Neural progenitor cell (in vitro differentiated cells): ENCODE results near the gene GTF2IRD1. TPM values are rescaled to one million over a fixed set of nuclear protein-coding genes. Genes with fewer than 3 reads are reported as not detected.
"Not testable (repeated sequence)": the region's sequence is repeated elsewhere in the genome, so short reads cannot be mapped to it uniquely, and the experiment has no call there.

Source experiments
- DNase-seq: peaks from one replicate; pipeline ENCODE4 v3.0.0-alpha.2; 2016; ENCODE audit warnings: low spot score
- H2AFZ ChIP-seq: fragments of 200-600 bp; sonication (generic); replicated peaks from 2 replicates; pipeline ENCODE4 v1.6.1; 2016; ENCODE audit warnings: antibody characterized with exemption
- H3F3A ChIP-seq: fragments of 200-600 bp; sonication (generic); 2 replicates; pipeline ENCODE4 v1.6.1; 2016; ENCODE audit warnings: antibody characterized with exemption, low read depth
- H3K27ac ChIP-seq: fragments of 200-600 bp; sonication (generic); 2 replicates; pipeline ENCODE4 v1.5.1; 2016; ENCODE audit warnings: mild to moderate bottlenecking
- H3K27me3 ChIP-seq: fragments of 200-600 bp; sonication (generic); 2 replicates; pipeline ENCODE4 v1.6.1; 2016; ENCODE audit warnings: mild to moderate bottlenecking, moderate library complexity
- H3K36me3 ChIP-seq: fragments of 200-600 bp; sonication (generic); 2 replicates; pipeline ENCODE4 v1.5.1; 2016
- H3K4me1 ChIP-seq: fragments of 200-600 bp; sonication (generic); 2 replicates; pipeline ENCODE4 v1.6.1; 2016; ENCODE audit warnings: mixed run types
- H3K4me2 ChIP-seq: fragments of 200-600 bp; sonication (generic); 2 replicates; pipeline ENCODE4 v1.6.1; 2016
- H3K4me3 ChIP-seq: fragments of 200-600 bp; sonication (generic); 2 replicates; pipeline ENCODE4 v1.5.1; 2016
- H3K79me2 ChIP-seq: fragments of 200-600 bp; sonication (generic); 2 replicates; pipeline ENCODE4 v1.6.1; 2016; ENCODE audit warnings: low read depth
- H3K9ac ChIP-seq: fragments of 200-600 bp; sonication (generic); 2 replicates; pipeline ENCODE4 v1.6.1; 2016
- H3K9me3 ChIP-seq: fragments of 200-600 bp; sonication (generic); 2 replicates; pipeline ENCODE4 v1.5.1; 2016; ENCODE audit warnings: low read depth
- H4K20me1 ChIP-seq: fragments of 200-600 bp; sonication (generic); 2 replicates; pipeline ENCODE4 v1.6.1; 2016; ENCODE audit warnings: low read depth
- H3K27ac Mint-ChIP-seq: 3 replicates; pipeline ENCODE4 v1.8.0; 2021; ENCODE audit warnings: mixed read lengths
- H3K27me3 Mint-ChIP-seq: 2 replicates; pipeline ENCODE4 v1.8.0; 2022; ENCODE audit warnings: low read depth, mild to moderate bottlenecking, inconsistent platforms, moderate library complexity, mixed read lengths; ENCODE audit not compliant: insufficient read depth
- H3K36me3 Mint-ChIP-seq: 3 replicates; pipeline ENCODE4 v1.8.0; 2021; ENCODE audit warnings: mixed read lengths
- H3K4me1 Mint-ChIP-seq: 3 replicates; pipeline ENCODE4 v1.8.0; 2021; ENCODE audit warnings: mixed read lengths
- H3K4me3 Mint-ChIP-seq: 3 replicates; pipeline ENCODE4 v1.8.0; 2021; ENCODE audit warnings: mild to moderate bottlenecking, moderate library complexity, mixed read lengths
- H3K9me3 Mint-ChIP-seq: 3 replicates; pipeline ENCODE4 v1.8.0; 2020; ENCODE audit warnings: mixed read lengths
- CTCF ChIP-seq: fragments of 200-600 bp; sonication (generic); IDR thresholded peaks from 2 replicates; pipeline ENCODE4 v1.5.1; 2017; ENCODE audit warnings: antibody characterized with exemption, mild to moderate bottlenecking
- EZH2 ChIP-seq: fragments of 200-600 bp; sonication (generic); IDR thresholded peaks from 2 replicates; pipeline ENCODE4 v1.6.1; 2017; ENCODE audit warnings: antibody characterized with exemption, mild to moderate bottlenecking, moderate library complexity
- EZH2phosphoT487 ChIP-seq: fragments of 200-600 bp; sonication (generic); IDR thresholded peaks from 2 replicates; pipeline ENCODE4 v1.6.1; 2017; ENCODE audit warnings: antibody characterized with exemption
- total RNA-seq: library from RNA; depleted of rRNA; stranded (reverse); fragments of >200 nt; gene quantifications from 2 replicates; pipeline ENCODE4 v1.2.3, GENCODE V29; 2015; ENCODE audit warnings: low replicate concordance

GTF2IRD1 gene
- total RNA-seq, 1 donor from 2014 or later: 25.6 TPM

DNA sequence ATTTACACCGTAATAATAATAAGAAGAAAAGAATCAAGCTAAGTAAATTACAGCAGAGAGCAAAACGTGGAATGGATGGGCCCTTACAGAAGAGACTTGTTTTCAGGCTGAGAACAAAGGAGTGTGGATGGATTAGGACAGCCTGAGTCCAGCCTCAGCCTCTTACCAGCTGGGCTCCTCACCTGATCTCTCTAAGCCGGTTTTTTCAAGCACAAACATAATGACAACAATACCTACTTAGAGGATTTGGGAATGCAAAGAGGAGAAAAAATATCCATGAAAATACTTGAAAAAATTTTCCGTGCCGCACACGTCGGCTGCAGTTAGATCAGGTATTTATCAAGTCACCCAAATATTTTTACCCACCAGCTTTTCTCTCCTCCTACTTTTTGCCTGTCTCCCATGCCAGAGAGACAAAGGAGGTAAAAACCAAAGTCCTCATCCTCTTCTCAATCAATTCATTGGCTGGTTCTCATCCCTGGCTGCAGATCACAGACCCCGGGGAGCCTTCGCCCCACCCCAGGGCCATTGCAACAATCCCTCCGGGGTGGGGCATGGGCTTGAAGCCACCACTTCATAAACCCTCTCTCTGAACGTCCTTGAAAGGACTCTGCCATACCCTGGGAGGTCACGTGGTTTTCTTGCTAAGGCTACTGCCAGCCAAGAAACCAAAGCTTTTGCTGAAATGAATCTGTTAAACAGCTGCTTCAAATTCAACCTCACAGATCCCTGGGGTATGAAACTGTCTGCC lies 174.1 kb downstream of the GTF2IRD1 start:
- Histone ChIP-seq H3K9ac (peak overlapping the region; percentile 18), H4K20me1 (no peaks in the 10 kb centered on the region), H3K4me1 (peaks cover 16% of the 10 kb centered on the region), H3K4me3 (peak overlapping the region; percentile 18), H3K9me3 (no peaks in the 10 kb centered on the region), H3K27ac (peak overlapping the region; percentile 99), H3K4me2 (peak overlapping the region; percentile 74), H3F3A (peaks cover 36% of the 10 kb centered on the region), H3K27me3 (no peaks in the 10 kb centered on the region), H3K36me3 (no peaks in the 10 kb centered on the region), H3K79me2 (no peaks in the 10 kb centered on the region), H2AFZ (peak overlapping the region; percentile 13)
- Mint-ChIP-seq H3K27ac (peak overlapping the region; percentile 95), H3K4me1 (peaks cover 33% of the 10 kb centered on the region), H3K4me3 (peak overlapping the region; percentile 74), H3K27me3 (peaks cover 5% of the 10 kb centered on the region), H3K36me3 (no peaks in the 10 kb centered on the region), H3K9me3 (no peaks in the 10 kb centered on the region)
- TF ChIP-seq EZH2phosphoT487 (peak; percentile 66), EZH2 (no peak)
- peak; percentile 91 for DNase-seq

DNA sequence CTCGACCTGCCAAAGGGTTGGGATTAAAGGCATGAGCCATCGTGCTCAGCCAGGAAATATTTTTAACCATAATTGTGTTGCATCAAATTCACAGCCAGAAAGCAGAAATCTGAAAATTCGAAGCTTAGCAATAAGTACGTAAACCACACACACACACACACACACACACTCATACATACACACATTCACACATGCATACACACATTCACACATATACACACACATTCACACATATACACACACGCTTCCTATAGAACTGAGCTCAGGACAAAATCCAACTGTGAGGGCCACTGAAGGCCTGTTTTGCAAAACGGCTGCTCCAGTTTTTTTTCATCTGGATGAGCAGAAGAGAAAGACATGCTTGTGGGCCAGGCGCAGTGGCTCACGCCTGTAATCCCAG lies 178.8 kb downstream of the GTF2IRD1 start:
- H3K27me3 ChIP-seq: no peaks in the 10 kb centered on the region
- Mint-ChIP-seq H3K36me3 (no peaks in the 10 kb centered on the region), H3K4me3 (no peak overlapping the region), H3K27me3 (peaks cover 9% of the 10 kb centered on the region), H3K9me3 (no peaks in the 10 kb centered on the region), H3K27ac (peak overlapping the region; percentile 1), H3K4me1 (peaks cover 38% of the 10 kb centered on the region)
- H3F3A ChIP-seq: peaks cover 20% of the 10 kb centered on the region
- H4K20me1 ChIP-seq: no peaks in the 10 kb centered on the region
- H3K79me2 ChIP-seq: no peaks in the 10 kb centered on the region
- no peaks in the 10 kb centered on the region for H3K9me3 ChIP-seq
- H2AFZ ChIP-seq: no peak overlapping the region
- TF ChIP-seq CTCF: no peak
- no peak for TF ChIP-seq EZH2
- TF ChIP-seq EZH2phosphoT487: no peak
- H3K4me3 ChIP-seq: no peak overlapping the region
- no peak overlapping the region for H3K9ac ChIP-seq
- H3K27ac ChIP-seq: no peak overlapping the region
- no peak overlapping the region for H3K4me2 ChIP-seq
- no peak for DNase-seq
- H3K36me3 ChIP-seq: no peaks in the 10 kb centered on the region
- peaks cover 17% of the 10 kb centered on the region for H3K4me1 ChIP-seq

- TF ChIP-seq EZH2 (no peak), CTCF (no peak), EZH2phosphoT487 (no peak)
- H3K9me3 ChIP-seq: no peaks in the 10 kb centered on the region
- Mint-ChIP-seq H3K27me3 (peaks cover 9% of the 10 kb centered on the region), H3K4me3 (no peak overlapping the region), H3K9me3 (no peaks in the 10 kb centered on the region), H3K36me3 (no peaks in the 10 kb centered on the region), H3K27ac (no peak overlapping the region), H3K4me1 (peaks cover 29% of the 10 kb centered on the region)
- H3K27ac ChIP-seq: no peak overlapping the region
- H4K20me1 ChIP-seq: no peaks in the 10 kb centered on the region
- no peak overlapping the region for H3K9ac ChIP-seq
- DNase-seq: no peak
- H3K27me3 ChIP-seq: no peaks in the 10 kb centered on the region
- no peaks in the 10 kb centered on the region for H3K36me3 ChIP-seq
- no peaks in the 10 kb centered on the region for H3K79me2 ChIP-seq
- no peak overlapping the region for H3K4me3 ChIP-seq
- H3K4me1 ChIP-seq: peaks cover 9% of the 10 kb centered on the region
- peaks cover 10% of the 10 kb centered on the region for H3F3A ChIP-seq
- no peak overlapping the region for H3K4me2 ChIP-seq
- H2AFZ ChIP-seq: no peak overlapping the region
Observed at GRCh38 chr7:74633451-74633921, 179.8 kb downstream of the GTF2IRD1 start.

DNA sequence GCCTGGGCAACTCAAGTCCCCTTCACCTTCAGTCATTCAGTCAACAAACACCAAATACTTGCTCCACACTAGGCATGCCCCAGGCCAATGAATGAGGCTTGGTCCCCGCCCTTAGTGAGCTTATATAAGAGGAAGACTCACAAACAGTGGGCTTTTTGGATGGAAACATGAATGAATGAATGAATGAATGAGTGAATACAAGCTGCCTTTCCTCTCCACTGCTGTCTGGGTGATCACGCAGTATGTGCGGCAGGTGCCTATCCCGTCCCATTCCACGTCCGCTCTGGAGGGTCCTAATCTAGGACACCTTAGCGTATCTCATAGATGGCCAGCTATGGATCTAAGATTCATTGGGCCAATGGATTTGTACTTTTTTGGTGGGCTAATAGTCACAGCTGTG lies 184.0 kb downstream of the GTF2IRD1 start:
- Mint-ChIP-seq H3K36me3 (no peaks in the 10 kb centered on the region), H3K27ac (no peak overlapping the region), H3K4me3 (no peak overlapping the region), H3K4me1 (peaks cover 14% of the 10 kb centered on the region), H3K9me3 (no peaks in the 10 kb centered on the region), H3K27me3 (peaks cover 8% of the 10 kb centered on the region)
- Histone ChIP-seq H3K27ac (no peak overlapping the region), H3K27me3 (no peaks in the 10 kb centered on the region), H3K9ac (no peak overlapping the region), H4K20me1 (no peaks in the 10 kb centered on the region), H3K79me2 (no peaks in the 10 kb centered on the region), H3K9me3 (no peaks in the 10 kb centered on the region), H3K4me3 (no peak overlapping the region), H3K4me2 (no peak overlapping the region), H3K4me1 (peaks cover 7% of the 10 kb centered on the region), H2AFZ (no peak overlapping the region), H3K36me3 (no peaks in the 10 kb centered on the region), H3F3A (no peaks in the 10 kb centered on the region)
- TF ChIP-seq EZH2: no peak
- no peak for TF ChIP-seq CTCF
- TF ChIP-seq EZH2phosphoT487: no peak
- no peak for DNase-seq

- not testable (repeated sequence) for H3K4me3 Mint-ChIP-seq, H3K4me3 ChIP-seq, H4K20me1 ChIP-seq, H3K9me3 Mint-ChIP-seq, H3K79me2 ChIP-seq, H3K27me3 ChIP-seq, DNase-seq, H3K9ac ChIP-seq, H3K9me3 ChIP-seq, H3K36me3 Mint-ChIP-seq, H3K36me3 ChIP-seq, H3K27ac ChIP-seq, H3K27me3 Mint-ChIP-seq, H3K4me1 ChIP-seq
- peak overlapping the region; percentile 85 for H2AFZ ChIP-seq
- H3K4me1 Mint-ChIP-seq: peaks cover 17% of the 10 kb centered on the region
- H3F3A ChIP-seq: peaks cover 16% of the 10 kb centered on the region
- peak overlapping the region; percentile 31 for H3K4me2 ChIP-seq
- peak overlapping the region; percentile 29 for H3K27ac Mint-ChIP-seq
Observed at GRCh38 chr7:74650055-74650454, 196.3 kb downstream of the GTF2IRD1 start.
